ENCODE data around the gene CDC20B.

- TF ChIP-seq POLR2A (IDR thresholded peaks at IDR 0.05) = no peak
- no peak for TF ChIP-seq CTCF (IDR thresholded peaks at IDR 0.05)
Observed at GRCh38 chr5:55101556-55102276, 71.3 kb downstream of the CDC20B start.
